BJ (cell line): Measurements from ENCODE around the gene EHD4. TPM values are rescaled to one million over a fixed set of nuclear protein-coding genes. Genes with fewer than 3 reads are reported as not detected.

Source experiments
- CTCF ChIA-PET: fragments of 350-600 bp; formaldehyde crosslinking; extraction: SDS; loops from one replicate; lab custom pipeline; 2021; ENCODE audit warnings: antibody characterized with exemption, inconsistent platforms; lab: Yijun Ruan, JAX
- POLR2A ChIA-PET: fragments of 300-600 bp; sonication (Branson Sonifier 250); formaldehyde crosslinking; extraction: SDS; loops from one replicate; lab custom pipeline; 2021; ENCODE audit warnings: antibody characterized with exemption; lab: Charles Lee
- DNase-seq: peaks from one replicate; pipeline ENCODE4 v3.0.0-alpha.2; 2011; ENCODE audit warnings: low read depth
- H3K27me3 ChIP-seq: 2 replicates; pipeline ENCODE4 v1.6.0; 2011; ENCODE audit warnings: low read length; ENCODE audit not compliant: control insufficient read depth, insufficient read depth
- H3K36me3 ChIP-seq: 2 replicates; pipeline ENCODE4 v1.5.1; 2011; ENCODE audit warnings: low read length; ENCODE audit not compliant: control insufficient read depth, insufficient read depth
- H3K4me3 ChIP-seq: 2 replicates; pipeline ENCODE4 v1.5.1; 2011; ENCODE audit warnings: low read depth, mild to moderate bottlenecking, control low read depth, low read length
- CTCF ChIP-seq: IDR thresholded peaks from 2 replicates; pipeline ENCODE4 v1.5.1; 2011; ENCODE audit warnings: low read depth, mild to moderate bottlenecking, control low read depth, inconsistent platforms, low read length, moderate library complexity; ENCODE audit not compliant: insufficient read depth
- polyA plus RNA-seq: library from polyadenylated mRNA; depleted of rRNA; stranded (reverse); fragments of >200 nt; gene quantifications from 2 replicates; pipeline ENCODE4 v1.2.3, GENCODE V29; 2011

EHD4 gene
- polyA plus RNA-seq, 1 experiment, result 17.0 TPM

- no peak overlapping the region for H3K4me3 ChIP-seq
- POLR2A ChIA-PET, result no interaction called here
- CTCF ChIA-PET, result interaction anchor here (1.1 to 2.9 kb wide), 4 partner anchors 61 to 143 kb away, joined by 3 to 14 read pairs (median 9); no protein-coding TSS in a partner anchor
- peaks cover 13% of the 10 kb centered on the region for H3K27me3 ChIP-seq
- TF ChIP-seq CTCF, result no peak
- no peak for DNase-seq
- no peaks in the 10 kb centered on the region for H3K36me3 ChIP-seq
Measured at GRCh38 chr15:41995476-41995855, 23.1 kb upstream of the EHD4 start.

DNA sequence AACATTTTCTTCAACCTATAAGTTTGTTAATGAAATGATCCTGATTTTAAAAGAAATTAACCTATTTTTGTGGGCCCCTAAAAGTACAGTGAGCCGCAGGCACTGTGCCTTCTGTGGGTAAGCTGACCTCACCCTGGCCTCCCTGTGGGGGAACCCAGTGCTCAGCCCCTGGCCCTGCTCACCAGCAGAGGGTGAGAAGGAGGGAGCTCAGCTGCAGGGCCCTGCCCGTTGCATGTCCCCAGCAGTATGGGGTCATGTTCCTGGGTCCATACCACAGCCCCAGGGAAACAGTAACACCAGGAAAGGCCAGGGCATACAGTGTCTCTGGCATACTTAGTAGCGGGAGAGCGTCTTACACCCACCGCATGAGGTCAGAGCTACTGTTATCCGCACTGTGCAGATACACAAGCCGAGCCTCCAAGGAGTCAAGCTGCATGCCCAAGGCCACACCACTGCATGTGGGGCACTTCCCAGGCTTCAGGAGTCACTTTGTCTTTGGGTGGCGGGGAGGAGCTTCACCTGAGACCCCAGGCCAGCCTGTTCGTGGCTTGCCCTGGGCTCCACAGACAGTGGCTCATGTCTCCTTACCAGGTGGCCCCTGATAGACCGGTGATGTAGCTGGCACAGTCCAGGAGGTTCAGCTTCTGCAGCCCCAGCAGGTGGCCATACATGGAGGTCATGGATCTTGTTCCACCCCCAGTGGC lies 22.6 kb upstream of the EHD4 start:
- no peak for TF ChIP-seq CTCF
- Histone ChIP-seq H3K36me3 (no peaks in the 10 kb centered on the region), H3K4me3 (no peak overlapping the region), H3K27me3 (peaks cover 12% of the 10 kb centered on the region)
- DNase-seq, result no peak
- CTCF ChIA-PET, result interaction anchor here (1.1 to 2.9 kb wide), 4 partner anchors 62 to 143 kb away, joined by 3 to 14 read pairs (median 9); no protein-coding TSS in a partner anchor
- POLR2A ChIA-PET, result no interaction called here

GRCh38 chr15:41994171-41994650 lies 21.9 kb upstream of the EHD4 start:
- no peak for DNase-seq
- CTCF ChIA-PET, result interaction anchor here (1.1 to 2.9 kb wide), 3 partner anchors 63 to 144 kb away, joined by 6 to 14 read pairs (median 12); no protein-coding TSS in a partner anchor

DNA sequence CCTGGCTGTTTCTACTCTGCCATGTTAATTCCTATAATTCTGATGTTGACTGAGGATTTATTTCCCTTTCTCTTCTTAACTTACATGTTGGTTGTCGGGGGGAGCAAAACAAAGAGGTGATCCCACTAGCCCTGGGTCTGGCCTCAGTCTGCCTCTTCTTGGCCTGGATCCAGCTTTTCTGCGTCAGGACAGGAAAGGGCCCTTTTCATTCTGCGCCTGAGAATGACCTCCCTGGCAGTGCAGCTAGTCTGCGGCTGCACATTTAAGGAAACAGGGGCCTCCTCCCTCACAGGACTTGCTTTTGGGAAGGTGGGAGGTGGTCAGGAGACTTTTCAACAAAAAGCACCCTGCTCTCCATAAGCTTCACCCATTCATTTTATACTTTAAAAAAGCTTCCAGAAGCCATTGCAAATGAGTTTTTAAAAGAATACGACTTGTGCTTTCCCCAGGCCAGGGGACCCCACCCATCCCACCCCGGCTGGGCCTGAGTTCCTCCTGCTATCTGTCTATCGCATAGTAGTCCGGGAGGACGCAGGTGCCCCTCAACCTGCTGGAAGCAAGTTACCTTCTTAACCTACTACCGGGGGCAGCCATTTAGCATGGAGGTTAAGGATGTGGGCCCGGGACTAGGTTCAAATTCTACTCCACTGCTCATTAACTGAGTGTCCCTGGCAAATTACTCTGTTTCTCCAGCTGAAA lies 21.3 kb upstream of the EHD4 start:
- no peaks in the 10 kb centered on the region for H3K36me3 ChIP-seq
- H3K4me3 ChIP-seq, result no peak overlapping the region
- TF ChIP-seq CTCF, result no peak
- ChIA-PET POLR2A (no interaction called here), CTCF (interaction anchor here (1.0 to 2.9 kb wide), 3 partner anchors 90 to 144 kb away, joined by 3 to 14 read pairs (median 5); no protein-coding TSS in a partner anchor)
- H3K27me3 ChIP-seq, result peaks cover 11% of the 10 kb centered on the region
- no peak for DNase-seq

More at GRCh38 chr15:41994171-41994650, 21.9 kb upstream of the EHD4 start:
- Histone ChIP-seq H3K36me3 (no peaks in the 10 kb centered on the region), H3K27me3 (peaks cover 11% of the 10 kb centered on the region), H3K4me3 (no peak overlapping the region)
- no peak for TF ChIP-seq CTCF
- POLR2A ChIA-PET, result no interaction called here

- Histone ChIP-seq H3K27me3 (peaks cover 11% of the 10 kb centered on the region), H3K4me3 (no peak overlapping the region), H3K36me3 (no peaks in the 10 kb centered on the region)
- ChIA-PET POLR2A (no interaction called here), CTCF (interaction anchor here (1.0 to 4.9 kb wide), 4 partner anchors 63 to 145 kb away, joined by 3 to 47 read pairs (median 10); no protein-coding TSS in a partner anchor)
- DNase-seq, result no peak
- TF ChIP-seq CTCF, result no peak
Measured at GRCh38 chr15:41992803-41993190, 20.4 kb upstream of the EHD4 start.
